Mesenchymal stem cell (in vitro differentiated cells and primary cell): ENCODE data around the gene NMNAT3.

Experiments
- DNase-seq: peaks from one replicate; pipeline ENCODE4 v3.0.0-alpha.2; 2013
- H2AFZ ChIP-seq: one replicate; pipeline ENCODE4 v1.6.1; 2013; ENCODE audit warnings: low read depth, mild to moderate bottlenecking, control low read depth, inconsistent platforms, low read length, moderate library complexity
- H2AK5ac ChIP-seq: 2 replicates; pipeline ENCODE4 v1.6.1; 2013; ENCODE audit warnings: low read length, moderate library complexity, mild to moderate bottlenecking, inconsistent platforms; ENCODE audit not compliant: severe bottlenecking
- H2BK120ac ChIP-seq: one replicate; pipeline ENCODE4 v1.6.1; 2013; ENCODE audit warnings: low read depth, mild to moderate bottlenecking, inconsistent platforms, low read length, moderate library complexity
- H2BK12ac ChIP-seq, 2 experiments: one replicate each; pipeline ENCODE4 v1.6.1; 2013; ENCODE audit warnings: inconsistent platforms in 2 of 2, low read length in 2 of 2, mild to moderate bottlenecking in 2 of 2, moderate library complexity in 2 of 2, control low read depth in 1 of 2
- H2BK15ac ChIP-seq: one replicate; pipeline ENCODE4 v1.6.1; 2013; ENCODE audit warnings: mild to moderate bottlenecking, low read depth, inconsistent platforms; ENCODE audit not compliant: poor library complexity, severe bottlenecking
- H2BK5ac ChIP-seq: 2 replicates; pipeline ENCODE4 v1.6.1; 2013; ENCODE audit warnings: low read depth, mild to moderate bottlenecking, low read length, control low read depth, inconsistent platforms; ENCODE audit not compliant: poor library complexity, severe bottlenecking
- H3K14ac ChIP-seq, 2 experiments: one replicate each; pipeline ENCODE4 v1.6.1; 2013; ENCODE audit warnings: inconsistent platforms in 2 of 2, low read length in 2 of 2, control low read depth in 1 of 2, mild to moderate bottlenecking in 1 of 2, moderate library complexity in 1 of 2
- H3K18ac ChIP-seq, 2 experiments: one replicate each; pipeline ENCODE4 v1.6.1; 2013; ENCODE audit warnings: inconsistent platforms in 2 of 2, low read length in 2 of 2, control low read depth in 1 of 2, low read depth in 1 of 2, mild to moderate bottlenecking in 1 of 2
- H3K23ac ChIP-seq, 2 experiments: one replicate each; pipeline ENCODE4 v1.6.1; 2013; ENCODE audit warnings: inconsistent platforms in 2 of 2, low read length in 2 of 2, mild to moderate bottlenecking in 2 of 2, moderate library complexity in 2 of 2, control low read depth in 1 of 2
- H3K27ac ChIP-seq: 2 replicates; pipeline ENCODE4 v1.5.1; 2013; ENCODE audit warnings: mild to moderate bottlenecking, moderate library complexity, low read length, control low read depth, inconsistent platforms; ENCODE audit not compliant: poor library complexity, severe bottlenecking
- H3K27me3 ChIP-seq, 2 experiments: 2 replicates each; pipeline versions ENCODE4 v1.6.1 to v1.7.0; 2013; ENCODE audit warnings: low read length in 2 of 2, mild to moderate bottlenecking in 2 of 2, moderate library complexity in 2 of 2, control low read depth in 1 of 2, inconsistent platforms in 1 of 2; ENCODE audit not compliant: control insufficient read depth in 1 of 2, insufficient read depth in 1 of 2
- H3K36me3 ChIP-seq, 2 experiments: 2 replicates each; pipeline versions ENCODE4 v1.6.1 to v1.7.0; 2013; ENCODE audit warnings: low read length in 2 of 2, control low read depth in 1 of 2, inconsistent platforms in 1 of 2, low read depth in 1 of 2, mild to moderate bottlenecking in 1 of 2; ENCODE audit not compliant: insufficient read depth in 2 of 2, control insufficient read depth in 1 of 2
- H3K4ac ChIP-seq, 2 experiments: one replicate each; pipeline ENCODE4 v1.6.1; 2013; ENCODE audit warnings: inconsistent platforms in 2 of 2, low read length in 2 of 2, mild to moderate bottlenecking in 2 of 2, moderate library complexity in 2 of 2, control low read depth in 1 of 2, low read depth in 1 of 2
- H3K4me1 ChIP-seq: 2 replicates; pipeline ENCODE4 v1.6.1; 2013; ENCODE audit warnings: low read depth, low read length, control low read depth; ENCODE audit not compliant: control insufficient read depth, insufficient read depth
- H3K4me2 ChIP-seq: 2 replicates; pipeline ENCODE4 v1.6.1; 2013; ENCODE audit warnings: low read length, mild to moderate bottlenecking, inconsistent platforms; ENCODE audit not compliant: poor library complexity, severe bottlenecking
- H3K4me3 ChIP-seq, 2 experiments: 2 replicates each; pipeline versions ENCODE4 v1.5.1 to v1.7.0; 2013; ENCODE audit warnings: low read length in 2 of 2, mild to moderate bottlenecking in 2 of 2, control low read depth in 1 of 2, low read depth in 1 of 2; ENCODE audit not compliant: insufficient read depth in 1 of 2
- H3K79me1 ChIP-seq: replicated peaks from 2 replicates; pipeline ENCODE4 v1.6.1; 2013; ENCODE audit warnings: mild to moderate bottlenecking, control low read depth, low read length, inconsistent platforms; ENCODE audit not compliant: poor library complexity, severe bottlenecking
- H3K9ac ChIP-seq: 2 replicates; pipeline ENCODE4 v1.7.0; 2013; ENCODE audit warnings: mild to moderate bottlenecking, low read length, moderate library complexity
- H3K9me3 ChIP-seq: 2 replicates; pipeline ENCODE4 v1.7.0; 2013; ENCODE audit warnings: mild to moderate bottlenecking, low read length; ENCODE audit not compliant: control insufficient read depth
- H4K8ac ChIP-seq: one replicate; pipeline ENCODE4 v1.6.1; 2013; ENCODE audit warnings: inconsistent platforms, mild to moderate bottlenecking, low read length, moderate library complexity
- H4K91ac ChIP-seq: one replicate; pipeline ENCODE4 v1.6.1; 2013; ENCODE audit warnings: mild to moderate bottlenecking, low read length, inconsistent platforms
- WGBS: methylation state at CpG from one replicate; pipeline ENCODE4 v1.1.7; 2013; ENCODE audit warnings: mixed read lengths; 5-methylcytosine and 5-hydroxymethylcytosine counted together

NMNAT3 gene

DNA sequence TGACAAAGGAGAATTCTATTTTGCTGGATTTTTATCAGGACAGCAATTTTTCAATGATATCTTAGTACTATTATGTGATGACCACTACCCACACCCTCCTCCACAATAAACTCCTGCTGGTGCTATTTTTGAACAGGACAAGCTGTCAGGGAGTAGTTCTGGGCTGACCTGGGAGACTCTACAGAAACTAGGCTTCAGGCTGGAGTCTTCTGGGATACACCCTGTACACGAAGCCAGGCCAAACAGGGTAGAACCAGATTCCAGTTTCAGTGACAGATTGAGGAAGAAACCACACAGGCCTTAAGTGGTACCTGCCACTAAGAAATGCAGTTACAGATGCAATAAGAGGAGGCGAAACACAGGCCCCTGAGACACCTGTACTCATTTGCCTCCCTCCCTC lies 12.8 kb downstream of the NMNAT3 start:
- no peak overlapping the region for H3K4ac ChIP-seq
- H3K4me1 ChIP-seq = no peaks in the 10 kb centered on the region
- H2BK120ac ChIP-seq = no peak overlapping the region
- H2BK15ac ChIP-seq = no peak overlapping the region
- no peak overlapping the region for H4K8ac ChIP-seq
- H4K91ac ChIP-seq = no peak overlapping the region
- H3K79me1 ChIP-seq = no peaks in the 10 kb centered on the region
- no peak overlapping the region for H3K23ac ChIP-seq
- H3K36me3 ChIP-seq = no peaks in the 10 kb centered on the region
- H3K18ac ChIP-seq = no peak overlapping the region
- H3K9ac ChIP-seq = no peak overlapping the region
- DNase-seq = no peak
- H2AK5ac ChIP-seq = no peak overlapping the region
- no peaks in the 10 kb centered on the region for H3K27me3 ChIP-seq
- no peaks in the 10 kb centered on the region for H3K9me3 ChIP-seq
- H3K14ac ChIP-seq = no peak overlapping the region
- no peak overlapping the region for H2AFZ ChIP-seq
- WGBS = 39% methylated on average over 1 of the region's 2 CpGs
- no peak overlapping the region for H2BK12ac ChIP-seq
- no peak overlapping the region for H3K4me3 ChIP-seq
- no peak overlapping the region for H3K4me2 ChIP-seq
- H2BK5ac ChIP-seq = no peak overlapping the region
- no peak overlapping the region for H3K27ac ChIP-seq

GRCh38 chr3:139660269-139660668 lies 17.5 kb downstream of the NMNAT3 start:
- Histone ChIP-seq H2BK12ac (no peak overlapping the region), H3K23ac (no peak overlapping the region), H4K91ac (no peak overlapping the region), H3K27me3 (peaks cover 0 to 6% of the 10 kb centered on the region in 2 experiments), H3K27ac (no peak overlapping the region), H3K18ac (no peak overlapping the region), H3K9me3 (no peaks in the 10 kb centered on the region), H2AFZ (no peak overlapping the region), H3K4me1 (no peaks in the 10 kb centered on the region), H4K8ac (no peak overlapping the region), H3K36me3 (no peaks in the 10 kb centered on the region), H3K4me3 (no peak overlapping the region), H3K4me2 (no peak overlapping the region), H3K9ac (no peak overlapping the region), H2BK15ac (no peak overlapping the region), H3K79me1 (no peaks in the 10 kb centered on the region), H2AK5ac (no peak overlapping the region), H3K14ac (no peak overlapping the region), H3K4ac (no peak overlapping the region), H2BK120ac (no peak overlapping the region), H2BK5ac (no peak overlapping the region)
- WGBS = no CpG with 5 or more reads among the region's 1 CpG
- no peak for DNase-seq

- H4K91ac ChIP-seq = no peak overlapping the region
- no peaks in the 10 kb centered on the region for H3K9me3 ChIP-seq
- no peak overlapping the region for H3K4ac ChIP-seq
- H2BK120ac ChIP-seq = no peak overlapping the region
- peaks cover 0 to 6% of the 10 kb centered on the region in 2 experiments for H3K27me3 ChIP-seq
- no peak overlapping the region for H3K9ac ChIP-seq
- no peak overlapping the region for H3K14ac ChIP-seq
- no peak overlapping the region for H2BK15ac ChIP-seq
- H3K4me3 ChIP-seq = no peak overlapping the region
- H3K23ac ChIP-seq = no peak overlapping the region
- no peak overlapping the region for H2BK5ac ChIP-seq
- H3K27ac ChIP-seq = no peak overlapping the region
- 79% methylated on average over 4 of the region's 4 CpGs for WGBS
- no peak for DNase-seq
- no peak overlapping the region for H3K18ac ChIP-seq
- H3K4me1 ChIP-seq = peaks cover 1% of the 10 kb centered on the region
- H2AK5ac ChIP-seq = no peak overlapping the region
- H2BK12ac ChIP-seq = no peak overlapping the region
- no peaks in the 10 kb centered on the region for H3K79me1 ChIP-seq
- no peak overlapping the region for H4K8ac ChIP-seq
- H3K36me3 ChIP-seq = no peaks in the 10 kb centered on the region
- no peak overlapping the region for H2AFZ ChIP-seq
- H3K4me2 ChIP-seq = no peak overlapping the region
These were observed 18.3 kb downstream of the NMNAT3 start for GRCh38 chr3:139659511-139659910.

DNA sequence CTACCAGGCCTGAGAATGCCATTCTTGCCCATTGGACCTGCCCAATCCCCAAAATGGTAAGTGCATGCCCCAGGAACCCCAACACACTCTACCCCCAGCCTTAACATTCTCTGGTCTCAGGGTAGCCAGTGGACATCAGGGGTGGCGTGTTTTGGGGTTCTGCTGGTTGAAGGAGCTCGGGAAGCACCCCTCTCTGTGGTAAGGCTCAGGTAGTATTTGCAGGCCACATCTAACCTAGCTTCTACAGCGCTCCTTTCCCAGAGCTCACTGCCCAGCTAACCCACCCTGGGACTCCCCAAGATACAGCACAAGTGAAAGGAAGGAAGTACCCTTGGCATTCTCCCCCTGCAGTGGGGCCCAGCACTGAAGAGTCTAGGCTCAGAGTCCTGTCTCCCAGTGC lies 19.8 kb downstream of the NMNAT3 start:
- Histone ChIP-seq H3K4me2 (no peak overlapping the region), H2BK15ac (no peak overlapping the region), H3K18ac (no peak overlapping the region), H3K9me3 (no peaks in the 10 kb centered on the region), H4K8ac (no peak overlapping the region), H4K91ac (no peak overlapping the region), H3K9ac (no peak overlapping the region), H3K27me3 (peaks cover 0 to 13% of the 10 kb centered on the region in 2 experiments), H2AFZ (no peak overlapping the region), H3K4ac (no peak overlapping the region), H3K23ac (no peak overlapping the region), H2BK12ac (no peak overlapping the region), H3K4me1 (peaks cover 1% of the 10 kb centered on the region), H3K4me3 (no peak overlapping the region), H3K36me3 (no peaks in the 10 kb centered on the region), H2BK5ac (no peak overlapping the region), H2BK120ac (no peak overlapping the region), H2AK5ac (no peak overlapping the region), H3K14ac (no peak overlapping the region), H3K27ac (no peak overlapping the region), H3K79me1 (no peaks in the 10 kb centered on the region)
- WGBS = 80% methylated on average over 3 of the region's 3 CpGs
- DNase-seq = no peak
